HCT116 (cell line): ENCODE measurements around the gene TEDC1. TPM values are rescaled to one million over a fixed set of nuclear protein-coding genes. Genes with fewer than 3 reads are reported as not detected.

Source experiments
- ATAC-seq: fragments of 200-7000 bp; cut with Tn5 transposase; 2 replicates; pipeline ENCODE4 v1.9.1; 2020; ENCODE audit warnings: mild to moderate bottlenecking, moderate library complexity
- BruUV-seq: library from RNA; stranded (reverse); fragments of 400-500 nt; replicated peaks from 2 replicates; lab custom pipeline; 2021; lab: Mats Ljungman, UMichigan
- CTCF ChIA-PET: fragments of 300-600 bp; sonication (Branson Sonifier 250); formaldehyde crosslinking; loops from one replicate; lab custom pipeline; 2021; ENCODE audit warnings: antibody characterized with exemption; lab: Charles Lee
- POLR2A ChIA-PET: fragments of 300-600, 350-600 bp; sonication (Branson Sonifier 250); formaldehyde crosslinking; loops from one replicate; lab custom pipeline; 2021; ENCODE audit warnings: antibody characterized with exemption; lab: Charles Lee
- RAD21 ChIA-PET, 2 experiments: fragments of 300-600 bp; sonication (Branson Sonifier 250); formaldehyde crosslinking; loops; one replicate each; lab custom pipeline; 2023; ENCODE audit warnings: low total read pairs in 2 of 2; ENCODE audit not compliant: uncharacterized antibody in 2 of 2, unreplicated experiment in 2 of 2, low non-redundant PET in 1 of 2; lab: Charles Lee
- DNase-seq: peaks from one replicate; pipeline ENCODE4 v3.0.0-alpha.2; 2010; ENCODE audit warnings: low read depth, low spot score
- H2AFZ ChIP-seq: fragments of 200-600 bp; shearing (Covaris generic), sonication (generic); 2 replicates; pipeline ENCODE4 v1.6.1; 2017; ENCODE audit warnings: low read depth, mixed run types, mixed read lengths, antibody characterized with exemption, low read length; ENCODE audit not compliant: poor library complexity, severe bottlenecking
- H3K27ac ChIP-seq: 2 replicates; pipeline ENCODE4 v1.5.1; 2012; ENCODE audit warnings: low read depth, low read length
- H3K27me3 ChIP-seq: fragments of 200-600 bp; sonication (generic); 2 replicates; pipeline ENCODE4 v1.6.1; 2016; ENCODE audit warnings: mixed run types, low read length, mixed read lengths; ENCODE audit not compliant: insufficient read depth
- H3K36me3 ChIP-seq, 2 experiments: fragments of 200-500 bp in 1 of 2; fragments of 200-600 bp in 1 of 2; sonication (Bioruptor generic) in 1 of 2; sonication (generic) in 1 of 2; 2 replicates each; pipeline versions ENCODE4 v1.5.1 to v1.6.1; 2014 to 2016; ENCODE audit warnings: low read length in 2 of 2, inconsistent platforms in 1 of 2, mixed read lengths in 1 of 2, mixed run types in 1 of 2; ENCODE audit not compliant: insufficient read depth in 2 of 2, control insufficient read depth in 1 of 2
- H3K4me1 ChIP-seq, 2 experiments: fragments of 200-600 bp in 1 of 2; sonication (generic) in 1 of 2; 2 replicates each; pipeline versions ENCODE4 v1.5.1 to v1.6.1; 2012 to 2017; ENCODE audit warnings: low read length in 2 of 2, inconsistent platforms in 1 of 2, mild to moderate bottlenecking in 1 of 2, mixed read lengths in 1 of 2, mixed run types in 1 of 2, moderate library complexity in 1 of 2; ENCODE audit not compliant: insufficient read depth in 2 of 2, control insufficient read depth in 1 of 2
- H3K4me2 ChIP-seq: fragments of 200-600 bp; sonication (generic); 2 replicates; pipeline ENCODE4 v1.6.1; 2017; ENCODE audit warnings: mixed run types, low read length, mixed read lengths
- H3K4me3 ChIP-seq, 2 experiments: fragments of 200-600 bp in 1 of 2; sonication (generic) in 1 of 2; replicated peaks in 1 of 2; 2 replicates each; pipeline ENCODE4 v1.5.1; 2011 to 2016; ENCODE audit warnings: low read length in 2 of 2, control low read depth in 1 of 2, low read depth in 1 of 2, mild to moderate bottlenecking in 1 of 2, mixed read lengths in 1 of 2, mixed run types in 1 of 2
- H3K79me2 ChIP-seq: fragments of 200-600 bp; sonication (generic); 2 replicates; pipeline ENCODE4 v1.6.1; 2017; ENCODE audit warnings: mild to moderate bottlenecking, mixed run types, low read length, moderate library complexity, mixed read lengths; ENCODE audit not compliant: insufficient read depth
- H3K9ac ChIP-seq: fragments of 200-600 bp; sonication (generic); 2 replicates; pipeline ENCODE4 v1.6.1; 2016; ENCODE audit warnings: low read length, mixed read lengths
- H3K9me2 ChIP-seq: fragments of 200-600 bp; sonication (generic), shearing (Covaris generic); 2 replicates; pipeline ENCODE4 v1.6.1; 2017; ENCODE audit warnings: mixed run types, mild to moderate bottlenecking, moderate library complexity; ENCODE audit not compliant: insufficient read depth
- H3K9me3 ChIP-seq, 2 experiments: fragments of 200-500 bp in 1 of 2; fragments of 200-600 bp in 1 of 2; sonication (Bioruptor generic) in 1 of 2; sonication (generic) in 1 of 2; 2 replicates each; pipeline ENCODE4 v1.6.1; 2014 to 2017; ENCODE audit warnings: low read length in 2 of 2, mixed read lengths in 2 of 2, inconsistent platforms in 1 of 2, low read depth in 1 of 2, mild to moderate bottlenecking in 1 of 2, mixed run types in 1 of 2, moderate library complexity in 1 of 2; ENCODE audit not compliant: control insufficient read depth in 1 of 2, insufficient read depth in 1 of 2
- H4K20me1 ChIP-seq: fragments of 200-600 bp; sonication (generic), shearing (Covaris generic); 2 replicates; pipeline ENCODE4 v1.6.1; 2017; ENCODE audit warnings: mixed run types, mild to moderate bottlenecking, moderate library complexity; ENCODE audit not compliant: insufficient read depth
- CTCF ChIP-seq, 3 experiments: fragments of 200-600 bp in 1 of 3; sonication (generic) in 1 of 3; IDR thresholded peaks in 2 of 3; conservative IDR thresholded peaks in 1 of 3; 2 replicates each; pipeline ENCODE4 v1.5.1; 2012 to 2017; ENCODE audit warnings: low read depth in 2 of 3, low read length in 2 of 3, antibody characterized with exemption in 1 of 3, borderline replicate concordance in 1 of 3, control low read depth in 1 of 3, mild to moderate bottlenecking in 1 of 3, mixed read lengths in 1 of 3, mixed run types in 1 of 3, moderate library complexity in 1 of 3; ENCODE audit not compliant: insufficient read depth in 1 of 3
- ELF1 ChIP-seq: IDR thresholded peaks from 2 replicates; pipeline ENCODE4 v1.6.1; 2012; ENCODE audit warnings: low read depth, borderline replicate concordance
- EZH2 ChIP-seq: fragments of 200-600 bp; sonication (generic); IDR thresholded peaks from 2 replicates; pipeline ENCODE4 v1.6.1; 2017; ENCODE audit warnings: antibody characterized with exemption, mixed run types
- JUND ChIP-seq: IDR thresholded peaks from 2 replicates; pipeline ENCODE4 v1.6.1; 2012
- SIN3A ChIP-seq: IDR thresholded peaks from 2 replicates; pipeline ENCODE4 v1.6.1; 2012; ENCODE audit warnings: low read depth
- TCF7L2 ChIP-seq: IDR thresholded peaks from 2 replicates; pipeline ENCODE4 v1.7.0; 2011; ENCODE audit warnings: borderline replicate concordance, inconsistent platforms; ENCODE audit not compliant: insufficient read depth, insufficient read length; ENCODE audit errors: extremely low read depth
- YY1 ChIP-seq: IDR thresholded peaks from 2 replicates; pipeline ENCODE4 v1.6.1; 2011; ENCODE audit warnings: low read length, low read depth, moderate library complexity, mild to moderate bottlenecking; ENCODE audit not compliant: insufficient replicate concordance; ENCODE audit errors: extremely low read depth
- ZNF274 ChIP-seq: fragments of 200-500 bp; sonication (Bioruptor generic); IDR thresholded peaks from 2 replicates; pipeline ENCODE4 v1.6.1; 2014; ENCODE audit warnings: mild to moderate bottlenecking, low read depth, low read length, inconsistent platforms
- intact Hi-C: fragments of 100-400 bp; cut with micrococcal nuclease; formaldehyde crosslinking; loops from 2 replicates; pipeline ENCODE4 v1.10.0; 2022
- total RNA-seq: library from RNA; stranded (reverse); gene quantifications from one replicate; pipeline ENCODE4 v1.2.1, GENCODE V29; 2021; ENCODE audit not compliant: unreplicated experiment

TEDC1 gene
- total RNA-seq, 1 experiment from 2014 or later = 40.4 TPM

DNA sequence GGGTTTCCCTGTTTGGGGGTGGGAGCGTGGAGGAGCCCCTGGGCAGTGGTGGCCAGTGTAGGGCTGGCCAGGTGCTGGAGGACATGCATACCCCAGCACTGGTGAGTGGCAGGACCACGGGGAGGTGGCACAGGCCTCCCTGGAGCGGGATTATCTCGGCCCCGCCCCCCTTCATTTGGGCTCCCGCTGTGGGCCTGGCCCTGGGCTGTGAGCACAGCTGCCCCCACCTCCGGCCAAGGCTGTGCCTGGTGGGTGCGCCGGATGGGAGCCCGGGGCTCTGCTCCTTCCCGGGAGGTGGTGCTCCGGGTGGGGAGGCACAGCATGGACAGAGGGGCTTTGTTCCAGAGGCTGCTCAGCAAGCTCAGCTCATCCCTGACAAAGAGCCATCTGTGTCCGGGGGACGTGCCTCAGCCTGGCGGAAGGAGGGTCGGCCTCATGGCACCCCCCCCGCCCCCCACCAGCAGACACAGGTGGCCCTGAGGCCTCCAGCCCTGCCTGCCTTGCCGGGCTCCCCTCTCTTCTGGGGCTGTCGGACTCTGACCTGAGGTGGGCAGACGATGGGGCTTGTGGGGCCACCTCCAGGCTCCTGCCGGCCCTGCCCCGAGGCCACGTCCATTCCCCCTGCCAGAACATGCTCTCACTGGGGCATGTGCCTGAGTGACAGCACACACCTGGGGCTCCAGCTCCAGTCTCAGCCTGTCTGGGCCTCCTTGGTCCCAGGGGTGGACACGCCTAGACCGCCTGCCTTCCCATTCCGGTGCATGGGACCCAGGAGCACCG, 8.4 kb downstream of the TEDC1 start:
- Histone ChIP-seq H3K9me3 (no peaks in the 10 kb centered on the region), H3K4me3 (no peak overlapping the region), H3K4me1 (no peaks in the 10 kb centered on the region), H3K4me2 (no peak overlapping the region), H3K9me2 (no peaks in the 10 kb centered on the region), H3K27me3 (no peaks in the 10 kb centered on the region), H3K79me2 (no peaks in the 10 kb centered on the region), H3K27ac (no peak overlapping the region), H4K20me1 (no peaks in the 10 kb centered on the region), H3K9ac (no peak overlapping the region), H3K36me3 (no peaks in the 10 kb centered on the region), H2AFZ (no peak overlapping the region)
- RAD21 ChIA-PET = no interaction called here
- no TSS peak for BruUV-seq
- peak; percentile 25 for ATAC-seq
- POLR2A ChIA-PET = no interaction called here
- intact Hi-C loops = no loop called here
- TF ChIP-seq JUND (no peak), SIN3A (no peak), ZNF274 (no peak), EZH2 (no peak)
- CTCF ChIA-PET = no interaction called here
- no peak for DNase-seq

GRCh38 chr14:105500036-105500725, 9.1 kb downstream of the TEDC1 start:
- Histone ChIP-seq H3K79me2 (no peaks in the 10 kb centered on the region), H3K27ac (no peak overlapping the region)
- POLR2A ChIA-PET = no interaction called here
- ATAC-seq (no peak), DNase-seq (no peak)
- no TSS peak for BruUV-seq
- intact Hi-C loops = no loop called here
- TF ChIP-seq EZH2 = no peak
- no peak for TF ChIP-seq TCF7L2
- no peak for TF ChIP-seq YY1
- no peak for TF ChIP-seq CTCF (IDR thresholded peaks at IDR 0.05 in 2 of 3, conservative IDR thresholded peaks at IDR 0.05 in 1 of 3; ENCODE audit: borderline replicate concordance in 1 of 3, insufficient read depth in 1 of 3, low read depth in 2 of 3, low read length in 2 of 3)
- TF ChIP-seq ELF1 = no peak
- TF ChIP-seq, all 23 proteins: peak for 0
- H4K20me1 ChIP-seq = no peaks in the 10 kb centered on the region
- H3K36me3 ChIP-seq = no peaks in the 10 kb centered on the region
- no peak overlapping the region for H3K4me3 ChIP-seq
- no peak overlapping the region for H3K4me2 ChIP-seq
- no peaks in the 10 kb centered on the region for H3K4me1 ChIP-seq
- RAD21 ChIA-PET = no interaction called here
- CTCF ChIA-PET = no interaction called here
- no peaks in the 10 kb centered on the region for H3K9me3 ChIP-seq
- no peak overlapping the region for H3K9ac ChIP-seq
- H3K27me3 ChIP-seq = no peaks in the 10 kb centered on the region
- no peaks in the 10 kb centered on the region for H3K9me2 ChIP-seq
- H2AFZ ChIP-seq = no peak overlapping the region
